H9 (cell line): Measurements from ENCODE around the gene PRSS27. TPM values are rescaled to one million over a fixed set of nuclear protein-coding genes. Genes with fewer than 3 reads are reported as not detected.
A peak's percentile ranks its signal among the peaks of the same experiment; 100 is the strongest.

Source experiments
- DNase-seq: peaks from one replicate; pipeline ENCODE4 v3.0.0-alpha.2; 2017
- H2AFZ ChIP-seq: one replicate; pipeline ENCODE4 v1.6.1; 2013; ENCODE audit warnings: mild to moderate bottlenecking, low read length, control low read depth, moderate library complexity
- H2AK5ac ChIP-seq: 2 replicates; pipeline ENCODE4 v1.6.1; 2013; ENCODE audit warnings: low read length, control low read depth, mixed read lengths; ENCODE audit not compliant: insufficient read length
- H2BK120ac ChIP-seq: one replicate; pipeline ENCODE4 v1.6.1; 2013; ENCODE audit warnings: low read depth, mild to moderate bottlenecking, low read length, control low read depth, inconsistent platforms; ENCODE audit not compliant: poor library complexity, severe bottlenecking
- H2BK12ac ChIP-seq: 2 replicates; pipeline ENCODE4 v1.6.1; 2013; ENCODE audit warnings: low read length, control low read depth, mixed read lengths, low read depth; ENCODE audit not compliant: insufficient read length
- H2BK15ac ChIP-seq: 2 replicates; pipeline ENCODE4 v1.6.1; 2013; ENCODE audit warnings: low read depth, low read length, control low read depth
- H2BK20ac ChIP-seq: one replicate; pipeline ENCODE4 v1.6.1; 2013; ENCODE audit warnings: low read depth, mild to moderate bottlenecking, low read length, control low read depth, inconsistent platforms; ENCODE audit not compliant: poor library complexity, severe bottlenecking
- H2BK5ac ChIP-seq: 2 replicates; pipeline ENCODE4 v1.6.1; 2013; ENCODE audit warnings: low read length, control low read depth, mixed read lengths; ENCODE audit not compliant: insufficient read length
- H3K14ac ChIP-seq: 2 replicates; pipeline ENCODE4 v1.6.1; 2013; ENCODE audit warnings: low read length, control low read depth; ENCODE audit not compliant: insufficient read depth
- H3K18ac ChIP-seq: 2 replicates; pipeline ENCODE4 v1.6.1; 2013; ENCODE audit warnings: low read depth, mild to moderate bottlenecking, mixed read lengths, low read length, control low read depth; ENCODE audit not compliant: insufficient read length
- H3K23ac ChIP-seq: 2 replicates; pipeline ENCODE4 v1.6.1; 2013; ENCODE audit warnings: low read length, control low read depth, mixed read lengths, low read depth; ENCODE audit not compliant: insufficient read length
- H3K23me2 ChIP-seq: 2 replicates; pipeline ENCODE4 v1.6.1; 2013; ENCODE audit warnings: low read depth, mild to moderate bottlenecking, mixed read lengths, low read length, control low read depth; ENCODE audit not compliant: insufficient read length, poor library complexity, severe bottlenecking
- H3K27ac ChIP-seq: 2 replicates; pipeline ENCODE4 v1.5.1; 2013; ENCODE audit warnings: low read length, control low read depth, mixed read lengths, low read depth; ENCODE audit not compliant: insufficient read length
- H3K27me3 ChIP-seq: 2 replicates; pipeline ENCODE4 v1.6.1; 2013; ENCODE audit warnings: low read length, control low read depth, inconsistent platforms; ENCODE audit not compliant: insufficient read depth
- H3K4ac ChIP-seq: 2 replicates; pipeline ENCODE4 v1.6.1; 2013; ENCODE audit warnings: low read depth, mild to moderate bottlenecking, control low read depth, inconsistent platforms, low read length, moderate library complexity
- H3K4me1 ChIP-seq: 2 replicates; pipeline ENCODE4 v1.6.1; 2013; ENCODE audit warnings: low read length, control low read depth, inconsistent platforms; ENCODE audit not compliant: insufficient read depth
- H3K4me2 ChIP-seq: 2 replicates; pipeline ENCODE4 v1.6.1; 2013; ENCODE audit warnings: low read length, control low read depth, mixed read lengths; ENCODE audit not compliant: insufficient read length, insufficient read depth
- H3K56ac ChIP-seq: 2 replicates; pipeline ENCODE4 v1.6.1; 2013; ENCODE audit warnings: low read depth, mild to moderate bottlenecking, mixed read lengths, low read length, control low read depth; ENCODE audit not compliant: insufficient read length
- H3K79me1 ChIP-seq: 2 replicates; pipeline ENCODE4 v1.6.1; 2013; ENCODE audit warnings: low read depth, mild to moderate bottlenecking, moderate library complexity, low read length, control low read depth, inconsistent platforms; ENCODE audit not compliant: insufficient read depth, poor library complexity, severe bottlenecking
- H3K79me2 ChIP-seq: 2 replicates; pipeline ENCODE4 v1.6.1; 2013; ENCODE audit warnings: low read length, control low read depth, inconsistent platforms; ENCODE audit not compliant: insufficient read depth
- H3K9ac ChIP-seq: 2 replicates; pipeline ENCODE4 v1.6.1; 2013; ENCODE audit warnings: low read length, control low read depth, mixed read lengths; ENCODE audit not compliant: insufficient read length; ENCODE audit errors: extremely low read depth
- H3K9me3 ChIP-seq: one replicate; pipeline ENCODE4 v1.6.1; 2013; ENCODE audit warnings: low read depth, low read length, inconsistent platforms; ENCODE audit not compliant: control insufficient read depth
- H3T11ph ChIP-seq: one replicate; pipeline ENCODE4 v1.6.1; 2013; ENCODE audit warnings: mild to moderate bottlenecking, low read length, control low read depth, inconsistent platforms
- H4K20me1 ChIP-seq: one replicate; pipeline ENCODE4 v1.6.1; 2013; ENCODE audit not compliant: control insufficient read depth, insufficient read length, insufficient read depth
- H4K5ac ChIP-seq: 2 replicates; pipeline ENCODE4 v1.6.1; 2013; ENCODE audit warnings: low read depth, mild to moderate bottlenecking, mixed read lengths, low read length, control low read depth; ENCODE audit not compliant: insufficient read length
- H4K8ac ChIP-seq: replicated peaks from 2 replicates; pipeline ENCODE4 v1.6.1; 2013; ENCODE audit warnings: low read length, control low read depth, mixed read lengths, low read depth; ENCODE audit not compliant: insufficient read length
- H4K91ac ChIP-seq: 2 replicates; pipeline ENCODE4 v1.6.1; 2013; ENCODE audit warnings: low read depth, mild to moderate bottlenecking, moderate library complexity, mixed read lengths, low read length, control low read depth; ENCODE audit not compliant: insufficient read length
- H3K27ac Mint-ChIP-seq, 3 experiments: 2 replicates in 2 of 3; 3 replicates in 1 of 3; pipeline ENCODE4 v1.8.0; 2020 to 2021; ENCODE audit warnings: mixed read lengths in 3 of 3, mild to moderate bottlenecking in 1 of 3, moderate library complexity in 1 of 3
- H3K27me3 Mint-ChIP-seq: 2 replicates; pipeline ENCODE4 v1.8.0; 2021; ENCODE audit warnings: low read depth, mild to moderate bottlenecking, moderate library complexity, mixed read lengths
- H3K36me3 Mint-ChIP-seq, 3 experiments: 2 replicates in 2 of 3; 3 replicates in 1 of 3; pipeline ENCODE4 v1.8.0; 2020 to 2021; ENCODE audit warnings: low read depth in 3 of 3, mixed read lengths in 3 of 3; ENCODE audit not compliant: insufficient read depth in 1 of 3
- H3K4me1 Mint-ChIP-seq, 2 experiments: 2 replicates each; pipeline ENCODE4 v1.8.0; 2020; ENCODE audit warnings: mixed read lengths in 2 of 2
- H3K4me3 Mint-ChIP-seq, 2 experiments: 2 replicates in 1 of 2; 3 replicates in 1 of 2; pipeline ENCODE4 v1.8.0; 2020 to 2021; ENCODE audit warnings: mild to moderate bottlenecking in 2 of 2, mixed read lengths in 2 of 2, moderate library complexity in 1 of 2
- H3K9me3 Mint-ChIP-seq, 2 experiments: 2 replicates in 1 of 2; 3 replicates in 1 of 2; pipeline ENCODE4 v1.8.0; 2020; ENCODE audit warnings: mild to moderate bottlenecking in 2 of 2, mixed read lengths in 2 of 2, moderate library complexity in 1 of 2
- WGBS: extraction: QIAGEN DNeasy Blood & Tissue Kit; methylation state at CpG from one replicate; pipeline ENCODE4 v1.1.7; 2013; ENCODE audit warnings: missing lambda C conversion rate, low lambda C conversion rate, mixed read lengths; ENCODE audit not compliant: insufficient read length; ENCODE audit errors: extremely low coverage; 5-methylcytosine and 5-hydroxymethylcytosine counted together
- total RNA-seq: library from RNA; stranded (reverse); gene quantifications from 2 replicates; pipeline ENCODE4 v1.2.1, GENCODE V29; 2021
- TF ChIP-seq, protein P1 (sequence below): fragments of 200-600 bp; sonication (generic); conservative IDR thresholded peaks from 3 replicates; pipeline ENCODE4 v1.8.0; 2021; ENCODE audit warnings: antibody characterized with exemption, mild to moderate bottlenecking

Gene PRSS27
- total RNA-seq, 1 experiment from 2014 or later = 5.0 TPM

DNA sequence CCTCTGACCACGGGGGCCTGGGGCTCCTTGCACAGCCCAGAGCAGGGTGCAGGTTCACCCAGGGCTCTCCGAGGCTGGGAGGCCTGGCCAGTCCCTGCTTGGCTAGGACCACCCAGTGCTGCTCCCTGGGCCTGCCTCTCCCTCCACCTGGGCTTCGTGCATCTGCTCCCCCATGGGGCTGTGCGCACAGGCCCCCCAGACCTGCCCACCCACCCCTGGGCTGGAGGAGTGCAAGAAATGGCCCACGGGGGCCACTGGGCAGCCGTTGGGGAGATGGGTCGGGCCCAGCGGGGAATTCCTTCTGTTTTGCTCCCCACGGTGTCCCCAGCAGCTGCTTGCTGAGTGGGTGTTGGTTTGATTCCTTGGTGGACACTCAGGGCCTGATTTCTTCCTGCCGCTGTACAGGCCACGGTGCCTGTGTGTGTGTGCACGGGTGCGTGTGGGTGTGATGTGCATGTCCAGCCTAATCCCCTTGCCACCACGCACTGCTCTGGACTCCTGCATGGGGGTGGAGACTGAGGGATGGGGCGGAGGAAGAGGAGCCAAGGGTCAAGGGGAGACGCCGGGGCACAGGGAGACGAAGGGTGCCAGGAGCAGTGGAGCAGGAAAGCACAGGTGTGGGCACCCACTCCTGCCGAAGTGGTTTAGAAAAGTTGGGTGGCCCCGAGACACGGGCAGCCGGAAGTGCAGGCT lies 8.5 kb downstream of the PRSS27 start:
- no peaks in the 10 kb centered on the region for H3K27me3 ChIP-seq
- H2AK5ac ChIP-seq = no peak overlapping the region
- no peak overlapping the region for H2AFZ ChIP-seq
- H3K4ac ChIP-seq = no peak overlapping the region
- Mint-ChIP-seq H3K27me3 (peaks cover 2% of the 10 kb centered on the region), H3K4me1 (peaks cover 0 to 5% of the 10 kb centered on the region in 2 experiments; a peak in 2 of 4 replicates), H3K4me3 (no peak overlapping the region), H3K36me3 (peaks cover 0 to 16% (median 16%) of the 10 kb centered on the region in 3 experiments; a peak in 5 of 7 replicates), H3K27ac (peak overlapping the region in 2 of 3 experiments; percentile 42 to 61; a peak in 3 of 7 replicates), H3K9me3 (no peaks in the 10 kb centered on the region)
- H2BK120ac ChIP-seq = no peak overlapping the region
- no CpG with 5 or more reads among the region's 22 CpGs for WGBS
- H2BK15ac ChIP-seq = no peak overlapping the region; the same call in 1 of the 2 replicates
- H4K8ac ChIP-seq = no peak overlapping the region
- no peak overlapping the region for H3K4me2 ChIP-seq
- H2BK5ac ChIP-seq = no peak overlapping the region
- H3K18ac ChIP-seq = no peak overlapping the region
- TF ChIP-seq, protein P1, sequence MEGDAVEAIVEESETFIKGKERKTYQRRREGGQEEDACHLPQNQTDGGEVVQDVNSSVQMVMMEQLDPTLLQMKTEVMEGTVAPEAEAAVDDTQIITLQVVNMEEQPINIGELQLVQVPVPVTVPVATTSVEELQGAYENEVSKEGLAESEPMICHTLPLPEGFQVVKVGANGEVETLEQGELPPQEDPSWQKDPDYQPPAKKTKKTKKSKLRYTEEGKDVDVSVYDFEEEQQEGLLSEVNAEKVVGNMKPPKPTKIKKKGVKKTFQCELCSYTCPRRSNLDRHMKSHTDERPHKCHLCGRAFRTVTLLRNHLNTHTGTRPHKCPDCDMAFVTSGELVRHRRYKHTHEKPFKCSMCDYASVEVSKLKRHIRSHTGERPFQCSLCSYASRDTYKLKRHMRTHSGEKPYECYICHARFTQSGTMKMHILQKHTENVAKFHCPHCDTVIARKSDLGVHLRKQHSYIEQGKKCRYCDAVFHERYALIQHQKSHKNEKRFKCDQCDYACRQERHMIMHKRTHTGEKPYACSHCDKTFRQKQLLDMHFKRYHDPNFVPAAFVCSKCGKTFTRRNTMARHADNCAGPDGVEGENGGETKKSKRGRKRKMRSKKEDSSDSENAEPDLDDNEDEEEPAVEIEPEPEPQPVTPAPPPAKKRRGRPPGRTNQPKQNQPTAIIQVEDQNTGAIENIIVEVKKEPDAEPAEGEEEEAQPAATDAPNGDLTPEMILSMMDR = no peak
- H2BK12ac ChIP-seq = no peak overlapping the region
- no peaks in the 10 kb centered on the region for H3K9me3 ChIP-seq
- H3K79me2 ChIP-seq = no peaks in the 10 kb centered on the region
- H2BK20ac ChIP-seq = no peak overlapping the region
- DNase-seq = no peak
- H3K14ac ChIP-seq = no peak overlapping the region
- no peak overlapping the region for H3K27ac ChIP-seq
- no peak overlapping the region for H3K9ac ChIP-seq
- H4K91ac ChIP-seq = no peak overlapping the region
- no peak overlapping the region for H3K56ac ChIP-seq
- no peaks in the 10 kb centered on the region for H4K20me1 ChIP-seq
- H3K23ac ChIP-seq = no peak overlapping the region
- H4K5ac ChIP-seq = no peak overlapping the region
- no peaks in the 10 kb centered on the region for H3K4me1 ChIP-seq
- no peaks in the 10 kb centered on the region for H3K23me2 ChIP-seq
- no peak overlapping the region for H3T11ph ChIP-seq
- H3K79me1 ChIP-seq = no peaks in the 10 kb centered on the region
